ENCODE measurements around the gene ACSL1. TPM values are rescaled to one million over a fixed set of nuclear protein-coding genes. Genes with fewer than 3 reads are reported as not detected.
A peak's percentile ranks its signal among the peaks of the same experiment; 100 is the strongest.
"Not testable (repeated sequence)": the region's sequence is repeated elsewhere in the genome, so short reads cannot be mapped to it uniquely, and the experiment has no call there.

Gene ACSL1
- polyA plus RNA-seq, 1 donor (not counting 4 experiments of a cell fraction or from before 2014, with no cell fraction given), result 60.6 TPM

DNA sequence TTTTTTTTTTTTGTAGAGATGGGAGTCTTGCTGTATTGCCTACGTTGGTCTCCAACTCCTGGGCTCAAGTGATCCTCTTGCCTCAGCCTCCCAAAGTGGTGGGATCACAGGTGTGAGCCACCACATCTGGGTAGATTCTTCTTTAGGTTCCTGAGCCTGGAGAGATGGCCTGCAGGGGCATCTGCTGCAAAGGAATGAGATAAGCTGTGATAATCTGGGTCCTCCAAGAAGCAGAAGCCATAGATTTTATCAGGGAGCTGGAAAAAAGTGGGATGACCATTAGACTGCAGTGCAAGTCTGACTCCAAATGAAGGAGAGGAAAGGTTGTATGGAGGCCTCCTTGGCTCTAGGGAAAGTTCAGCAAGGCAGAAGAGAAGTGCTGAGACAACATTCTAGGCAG lies 19.0 kb upstream of the ACSL1 start:
- H3K27me3 ChIP-seq (ENCODE audit: control insufficient read depth, extremely low read depth, insufficient read depth, low read length), result no peaks in the 10 kb centered on the region
- no peaks in the 10 kb centered on the region for H3K4me1 ChIP-seq (ENCODE audit: control insufficient read depth, extremely low read depth, insufficient read depth, low read length)
- no peak overlapping the region for H3K4me2 ChIP-seq (ENCODE audit: control insufficient read depth, extremely low read depth, insufficient read depth, low read depth, low read length)
- dilution Hi-C loops (cut with MboI; ENCODE audit: extremely low pct_ligation_motif_present, low sequenced_read_pairs), result no loop called here
- H4K20me1 ChIP-seq (ENCODE audit: control insufficient read depth, extremely low read depth, insufficient read depth, low read length), result no peaks in the 10 kb centered on the region
- peak overlapping the region; percentile 41 for H3K27ac ChIP-seq (ENCODE audit: control insufficient read depth, insufficient read depth, low read length)
- TF ChIP-seq CTCF (optimal IDR thresholded peaks at IDR 0.05 in 1 of 3, IDR thresholded peaks at IDR 0.05 in 1 of 3, conservative IDR thresholded peaks at IDR 0.05 in 1 of 3; ENCODE audit: extremely low read depth in 1 of 3, insufficient read depth in 2 of 3, low read length in 3 of 3), result no peak
- TF ChIP-seq EZH2 (IDR thresholded peaks at IDR 0.05; ENCODE audit: low read length), result no peak
- H3K4me3 ChIP-seq (ENCODE audit: control insufficient read depth in 2 of 3, extremely low read depth in 1 of 3, insufficient read depth in 2 of 3, low read depth in 1 of 3, low read length in 3 of 3), result no peak overlapping the region
- no peak for DNase-seq (ENCODE audit: low read depth, low spot score)
- no peaks in the 10 kb centered on the region for H3K9me1 ChIP-seq (ENCODE audit: control insufficient read depth, extremely low read depth, insufficient read depth, low read length)
- H3K36me3 ChIP-seq (ENCODE audit: control insufficient read depth in 2 of 2, extremely low read depth in 1 of 2, insufficient read depth in 2 of 2, low read length in 2 of 2), result no peaks in the 10 kb centered on the region
- no peaks in the 10 kb centered on the region for H3K79me2 ChIP-seq (ENCODE audit: control insufficient read depth, insufficient read depth, low read length)
- no peaks in the 10 kb centered on the region for H3K9me3 ChIP-seq (ENCODE audit: control insufficient read depth, low read depth, low read length)
- no peak overlapping the region for H3K9ac ChIP-seq (ENCODE audit: control insufficient read depth, extremely low read depth, insufficient read depth, low read length)
- FAIRE-seq, result no peak
- H2AFZ ChIP-seq (ENCODE audit: control insufficient read depth, low read length), result no peak overlapping the region

- Histone ChIP-seq H2AFZ (ENCODE audit: control insufficient read depth, low read length) (no peak overlapping the region), H3K27me3 (ENCODE audit: control insufficient read depth, extremely low read depth, insufficient read depth, low read length) (no peaks in the 10 kb centered on the region), H3K9me1 (ENCODE audit: control insufficient read depth, extremely low read depth, insufficient read depth, low read length) (no peaks in the 10 kb centered on the region), H3K27ac (ENCODE audit: control insufficient read depth, insufficient read depth, low read length) (no peak overlapping the region), H3K4me1 (ENCODE audit: control insufficient read depth, extremely low read depth, insufficient read depth, low read length) (no peaks in the 10 kb centered on the region), H3K9ac (ENCODE audit: control insufficient read depth, extremely low read depth, insufficient read depth, low read length) (no peak overlapping the region), H4K20me1 (ENCODE audit: control insufficient read depth, extremely low read depth, insufficient read depth, low read length) (no peaks in the 10 kb centered on the region), H3K4me3 (ENCODE audit: control insufficient read depth in 2 of 3, extremely low read depth in 1 of 3, insufficient read depth in 2 of 3, low read depth in 1 of 3, low read length in 3 of 3) (no peak overlapping the region), H3K79me2 (ENCODE audit: control insufficient read depth, insufficient read depth, low read length) (no peaks in the 10 kb centered on the region), H3K4me2 (ENCODE audit: control insufficient read depth, extremely low read depth, insufficient read depth, low read depth, low read length) (no peak overlapping the region), H3K9me3 (ENCODE audit: control insufficient read depth, low read depth, low read length) (no peaks in the 10 kb centered on the region), H3K36me3 (ENCODE audit: control insufficient read depth in 2 of 2, extremely low read depth in 1 of 2, insufficient read depth in 2 of 2, low read length in 2 of 2) (no peaks in the 10 kb centered on the region)
- no peak for TF ChIP-seq CTCF (optimal IDR thresholded peaks at IDR 0.05 in 1 of 3, IDR thresholded peaks at IDR 0.05 in 1 of 3, conservative IDR thresholded peaks at IDR 0.05 in 1 of 3; ENCODE audit: extremely low read depth in 1 of 3, insufficient read depth in 2 of 3, low read length in 3 of 3)
- TF ChIP-seq EZH2 (IDR thresholded peaks at IDR 0.05; ENCODE audit: low read length), result no peak
- dilution Hi-C loops (cut with MboI; ENCODE audit: extremely low pct_ligation_motif_present, low sequenced_read_pairs), result no loop called here
- FAIRE-seq, result no peak
- no peak for DNase-seq (ENCODE audit: low read depth, low spot score)
Measured at GRCh38 chr4:184843984-184844554, 18.3 kb upstream of the ACSL1 start.

- H3K4me1 ChIP-seq (ENCODE audit: control insufficient read depth, extremely low read depth, insufficient read depth, low read length); H4K20me1 ChIP-seq (ENCODE audit: control insufficient read depth, extremely low read depth, insufficient read depth, low read length); dilution Hi-C loops (cut with MboI; ENCODE audit: extremely low pct_ligation_motif_present, low sequenced_read_pairs); H3K9me1 ChIP-seq (ENCODE audit: control insufficient read depth, extremely low read depth, insufficient read depth, low read length); H3K9me3 ChIP-seq (ENCODE audit: control insufficient read depth, low read depth, low read length); FAIRE-seq; H3K9ac ChIP-seq (ENCODE audit: control insufficient read depth, extremely low read depth, insufficient read depth, low read length); H2AFZ ChIP-seq (ENCODE audit: control insufficient read depth, low read length); H3K36me3 ChIP-seq (ENCODE audit: control insufficient read depth in 2 of 2, extremely low read depth in 1 of 2, insufficient read depth in 2 of 2, low read length in 2 of 2); H3K27me3 ChIP-seq (ENCODE audit: control insufficient read depth, extremely low read depth, insufficient read depth, low read length); DNase-seq (ENCODE audit: low read depth, low spot score); H3K4me3 ChIP-seq (ENCODE audit: control insufficient read depth in 2 of 3, extremely low read depth in 1 of 3, insufficient read depth in 2 of 3, low read depth in 1 of 3, low read length in 3 of 3); H3K4me2 ChIP-seq (ENCODE audit: control insufficient read depth, extremely low read depth, insufficient read depth, low read depth, low read length); H3K79me2 ChIP-seq (ENCODE audit: control insufficient read depth, insufficient read depth, low read length); H3K27ac ChIP-seq (ENCODE audit: control insufficient read depth, insufficient read depth, low read length): not testable (repeated sequence)
Measured at GRCh38 chr4:184839075-184839399, 13.3 kb upstream of the ACSL1 start.

Data from keratinocyte (primary cell).